Stomach smooth muscle (tissue), 2 donors: ENCODE measurements around the gene ASXL1.

Experiments used
- H3K27ac ChIP-seq: one replicate; pipeline ENCODE4 v1.7.0; 2013; ENCODE audit warnings: mild to moderate bottlenecking, low read length, inconsistent platforms
- H3K27me3 ChIP-seq, 2 donors: one replicate each; pipeline ENCODE4 v1.7.0; 2013; ENCODE audit warnings: low read length in 2 of 2; ENCODE audit not compliant: insufficient read depth in 2 of 2, control insufficient read depth in 1 of 2
- H3K36me3 ChIP-seq, 2 donors: one replicate each; pipeline ENCODE4 v1.7.0; 2013; ENCODE audit warnings: low read length in 2 of 2; ENCODE audit not compliant: control insufficient read depth in 2 of 2, insufficient read depth in 2 of 2
- H3K4me1 ChIP-seq: one replicate; pipeline ENCODE4 v1.7.0; 2013; ENCODE audit warnings: low read length; ENCODE audit not compliant: control insufficient read depth, insufficient read depth
- H3K4me3 ChIP-seq, 2 donors: one replicate each; pipeline ENCODE4 v1.7.0; 2013; ENCODE audit warnings: low read length in 2 of 2
- H3K9ac ChIP-seq, 2 donors: one replicate each; pipeline ENCODE4 v1.7.0; 2013; ENCODE audit warnings: low read length in 2 of 2, mild to moderate bottlenecking in 1 of 2
- H3K9me3 ChIP-seq, 2 donors: one replicate each; pipeline ENCODE4 v1.7.0; 2013; ENCODE audit warnings: low read length in 2 of 2; ENCODE audit not compliant: control insufficient read depth in 2 of 2
- donor health status: healthy.
- donor health status: Pancreatic carcinoma.

ASXL1 gene

DNA sequence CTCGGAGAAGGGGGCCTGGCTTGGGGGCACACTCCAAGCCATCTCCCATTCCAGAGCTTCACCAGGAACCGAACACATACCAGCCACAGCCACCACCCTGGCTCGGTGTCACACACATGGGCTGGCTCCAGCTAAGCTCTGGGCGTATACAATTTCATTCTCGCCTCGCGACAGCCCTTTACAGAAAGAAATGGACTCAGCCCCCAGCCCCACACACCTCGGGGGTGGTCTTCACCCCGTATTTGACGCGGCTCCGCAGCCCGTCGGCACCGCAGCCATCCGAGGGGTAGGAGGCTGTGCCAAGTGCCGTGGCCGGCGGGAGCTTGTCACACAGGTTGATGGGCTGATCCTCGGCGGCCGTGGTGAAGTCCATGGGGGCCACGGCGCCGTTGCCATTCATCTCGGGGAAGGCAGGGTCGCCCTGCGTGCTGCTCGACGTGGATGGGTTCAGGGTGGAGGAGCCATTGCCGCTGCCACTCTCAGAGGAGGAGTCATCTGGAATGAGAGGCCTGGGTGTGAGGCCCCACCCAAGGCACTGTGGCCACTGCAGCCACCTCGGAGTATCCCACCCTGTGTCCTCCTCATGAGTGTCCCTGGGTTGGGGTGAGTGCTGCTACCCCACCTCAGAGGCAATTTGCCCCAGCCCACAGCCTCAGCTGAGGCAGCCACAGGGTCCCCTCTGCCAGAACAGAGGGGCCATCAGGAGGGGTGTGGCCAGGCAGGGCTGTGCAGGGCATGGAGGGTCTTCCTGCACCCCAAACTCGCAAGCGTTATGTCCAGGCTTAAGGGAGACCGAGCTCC lies 98.0 kb downstream of the ASXL1 start:
- Histone ChIP-seq H3K27ac (no peak overlapping the region), H3K36me3 (peaks cover 22 to 30% of the 10 kb centered on the region in 2 donors), H3K27me3 (no peaks in the 10 kb centered on the region), H3K9me3 (no peaks in the 10 kb centered on the region), H3K4me3 (no peak overlapping the region), H3K4me1 (peaks cover 26% of the 10 kb centered on the region), H3K9ac (no peak overlapping the region)

- H3K4me3 ChIP-seq, result peak overlapping the region; percentile 35 to 69
- H3K9ac ChIP-seq, result no peak overlapping the region
- H3K27me3 ChIP-seq, result no peaks in the 10 kb centered on the region
- peaks cover 26% of the 10 kb centered on the region for H3K4me1 ChIP-seq
- H3K36me3 ChIP-seq, result peaks cover 16 to 21% of the 10 kb centered on the region in 2 donors
- no peak overlapping the region for H3K27ac ChIP-seq
- no peaks in the 10 kb centered on the region for H3K9me3 ChIP-seq
Measured at GRCh38 chr20:32456869-32457478, 98.8 kb downstream of the ASXL1 start.

DNA sequence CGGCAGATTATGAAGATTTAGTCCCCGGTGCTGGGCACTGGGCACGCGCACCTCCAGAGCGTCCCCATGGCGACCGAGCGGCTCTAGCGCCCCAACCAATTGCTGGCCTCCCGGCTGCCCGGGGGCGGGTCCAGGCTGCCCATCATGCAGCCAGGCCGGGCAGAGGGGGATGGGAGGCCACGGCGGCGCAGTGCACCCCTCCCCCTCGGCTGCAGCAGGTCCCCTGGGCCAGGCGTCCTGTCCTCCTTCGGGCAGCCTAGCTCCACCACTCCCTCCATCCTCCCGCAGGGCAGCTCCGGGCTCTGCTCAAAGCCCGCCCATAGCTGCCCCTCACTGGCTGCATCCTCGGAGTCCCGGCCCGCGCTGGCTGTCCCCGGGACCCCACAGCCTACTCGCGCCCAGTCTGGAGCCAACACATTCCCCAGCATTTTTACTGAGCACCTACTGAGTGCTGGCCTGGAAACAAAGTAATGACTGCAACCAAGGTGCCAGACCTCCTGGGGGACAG lies 99.4 kb downstream of the ASXL1 start:
- no peak overlapping the region for H3K9ac ChIP-seq
- H3K27ac ChIP-seq, result peak overlapping the region; percentile 6
- H3K9me3 ChIP-seq, result no peaks in the 10 kb centered on the region
- no peaks in the 10 kb centered on the region for H3K27me3 ChIP-seq
- peaks cover 13 to 16% of the 10 kb centered on the region in 2 donors for H3K36me3 ChIP-seq
- peak overlapping the region; percentile 35 to 69 for H3K4me3 ChIP-seq
- H3K4me1 ChIP-seq, result peaks cover 30% of the 10 kb centered on the region

GRCh38 chr20:32458061-32458836 lies 100.1 kb downstream of the ASXL1 start:
- no peaks in the 10 kb centered on the region for H3K27me3 ChIP-seq
- H3K4me3 ChIP-seq, result peak overlapping the region; percentile 35 to 69
- H3K9ac ChIP-seq, result no peak overlapping the region
- H3K9me3 ChIP-seq, result no peaks in the 10 kb centered on the region
- H3K4me1 ChIP-seq, result peaks cover 37% of the 10 kb centered on the region
- H3K36me3 ChIP-seq, result peaks cover 7 to 9% of the 10 kb centered on the region in 2 donors
- peak overlapping the region; percentile 6 for H3K27ac ChIP-seq

- H3K9ac ChIP-seq, result no peak overlapping the region
- peaks cover under 1 to 4% of the 10 kb centered on the region in 2 donors for H3K36me3 ChIP-seq
Measured at GRCh38 chr20:32458837-32459220, 100.7 kb downstream of the ASXL1 start.

DNA sequence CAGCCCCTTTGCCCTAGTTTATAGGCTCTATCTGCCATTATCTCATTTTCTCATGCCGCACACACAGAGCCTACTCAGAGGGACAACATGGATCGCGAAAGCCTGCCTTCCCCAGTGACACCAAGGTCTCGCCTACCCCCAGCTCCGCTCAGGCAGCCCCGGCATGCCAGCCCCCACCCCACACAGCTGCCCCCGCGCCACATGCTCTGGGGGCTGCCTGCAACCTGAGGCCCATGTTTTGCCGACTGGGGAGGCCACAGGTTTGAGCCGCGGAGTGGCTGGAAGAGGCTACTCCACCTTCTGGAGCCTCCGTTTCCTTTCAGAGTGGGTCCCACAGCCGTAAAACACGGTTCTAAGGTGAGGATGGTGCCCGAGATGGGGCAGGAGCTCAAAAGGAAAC lies 102.1 kb downstream of the ASXL1 start:
- Histone ChIP-seq H3K9ac (no peak overlapping the region), H3K4me3 (no peak overlapping the region), H3K27me3 (no peaks in the 10 kb centered on the region), H3K27ac (no peak overlapping the region), H3K36me3 (no peaks in the 10 kb centered on the region), H3K4me1 (peaks cover 54% of the 10 kb centered on the region), H3K9me3 (no peaks in the 10 kb centered on the region)

More at GRCh38 chr20:32458837-32459220, 100.7 kb downstream of the ASXL1 start:
- Histone ChIP-seq H3K4me1 (peaks cover 42% of the 10 kb centered on the region), H3K9me3 (no peaks in the 10 kb centered on the region), H3K4me3 (no peak overlapping the region), H3K27me3 (no peaks in the 10 kb centered on the region), H3K27ac (no peak overlapping the region)

GRCh38 chr20:32460683-32461320 lies 102.7 kb downstream of the ASXL1 start:
- Histone ChIP-seq H3K4me1 (peaks cover 59% of the 10 kb centered on the region), H3K9me3 (no peaks in the 10 kb centered on the region), H3K36me3 (no peaks in the 10 kb centered on the region), H3K4me3 (no peak overlapping the region), H3K27me3 (no peaks in the 10 kb centered on the region), H3K27ac (no peak overlapping the region), H3K9ac (no peak overlapping the region)

- no peaks in the 10 kb centered on the region for H3K27me3 ChIP-seq
- peak overlapping the region in 1 of 2 donors; percentile 42 for H3K9ac ChIP-seq
- no peaks in the 10 kb centered on the region for H3K36me3 ChIP-seq
- H3K27ac ChIP-seq, result peak overlapping the region; percentile 89
- no peaks in the 10 kb centered on the region for H3K9me3 ChIP-seq
- H3K4me1 ChIP-seq, result peaks cover 63% of the 10 kb centered on the region
- H3K4me3 ChIP-seq, result no peak overlapping the region
Measured at GRCh38 chr20:32461836-32462600, 103.9 kb downstream of the ASXL1 start.

GRCh38 chr20:32462900-32463641 lies 104.9 kb downstream of the ASXL1 start:
- H3K27ac ChIP-seq, result peak overlapping the region; percentile 89
- peak overlapping the region; percentile 44 to 51 for H3K9ac ChIP-seq
- peak overlapping the region in 1 of 2 donors; percentile 49 for H3K4me3 ChIP-seq
- no peaks in the 10 kb centered on the region for H3K36me3 ChIP-seq
- H3K4me1 ChIP-seq, result peaks cover 66% of the 10 kb centered on the region
- H3K9me3 ChIP-seq, result no peaks in the 10 kb centered on the region
- no peaks in the 10 kb centered on the region for H3K27me3 ChIP-seq
